WI38 (cell line): ENCODE results near the gene OXER1.

ENCODE experiments used
- H3K4me3 ChIP-seq: 2 replicates; pipeline ENCODE4 v1.5.1; 2011; ENCODE audit warnings: low read depth, mild to moderate bottlenecking, control low read depth, low read length
- CTCF ChIP-seq: IDR thresholded peaks from 2 replicates; pipeline ENCODE4 v1.5.1; 2012; ENCODE audit warnings: low read depth, mild to moderate bottlenecking, control low read depth, low read length

OXER1 gene

DNA sequence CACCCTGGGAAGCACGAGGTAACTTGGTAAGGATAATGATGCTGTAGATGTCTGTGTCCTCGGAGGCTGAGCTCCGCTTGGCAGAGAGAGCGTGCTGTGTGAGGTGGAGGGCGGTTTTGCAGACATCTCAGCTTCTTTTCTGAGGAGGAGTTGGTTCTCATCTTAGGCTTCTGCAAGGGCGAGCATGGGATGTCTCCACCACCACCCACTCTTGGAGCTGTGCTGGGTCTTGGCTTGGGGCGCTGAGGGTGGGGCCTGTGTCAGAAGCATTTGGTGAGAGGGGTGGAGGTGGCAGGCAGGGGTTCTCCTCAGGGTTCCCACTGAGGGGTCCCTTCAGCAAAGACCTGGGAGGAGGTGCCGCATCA, 9.2 kb downstream of the OXER1 start:
- no peak overlapping the region for H3K4me3 ChIP-seq
- TF ChIP-seq CTCF: no peak

DNA sequence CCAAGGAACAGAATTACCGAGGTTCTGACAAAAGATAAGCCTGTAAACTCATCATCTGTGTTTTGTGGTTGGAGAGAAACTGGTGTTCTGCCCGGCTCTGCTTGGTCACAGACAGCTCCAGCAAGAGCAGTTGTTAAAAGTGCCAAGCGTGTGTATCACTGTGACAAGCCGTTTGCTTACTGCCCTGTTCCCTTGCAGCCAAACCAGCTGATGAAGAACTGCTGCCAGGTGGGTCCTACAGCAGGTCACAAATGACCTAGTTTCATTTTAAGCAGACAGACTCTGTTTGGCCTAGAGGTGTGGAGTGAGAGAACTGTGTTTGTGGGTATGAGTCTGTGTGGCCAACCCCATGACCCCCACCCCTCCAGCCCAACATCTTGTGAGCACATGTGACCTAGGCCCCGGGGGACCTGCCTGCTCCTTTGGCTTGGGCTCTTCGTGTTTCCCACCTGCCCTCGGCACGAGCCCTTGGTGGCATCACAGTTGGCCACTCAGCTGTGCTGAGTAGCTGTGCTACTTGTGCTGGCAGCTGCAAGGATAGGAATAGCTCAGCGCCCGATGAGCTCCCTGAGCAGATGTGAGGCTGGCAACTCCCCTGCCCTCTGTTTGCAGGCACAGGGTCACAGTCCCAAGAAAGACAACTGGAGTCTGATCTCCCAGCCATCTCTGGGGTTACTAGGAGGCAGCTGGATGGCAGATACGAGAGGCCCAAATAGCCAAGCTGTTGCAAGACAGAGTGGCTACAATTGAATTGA, 9.7 kb downstream of the OXER1 start:
- no peak overlapping the region for H3K4me3 ChIP-seq
- TF ChIP-seq CTCF: no peak

- TF ChIP-seq CTCF: no peak
- H3K4me3 ChIP-seq: no peak overlapping the region
Measured at GRCh38 chr2:42752816-42753813, 10.8 kb downstream of the OXER1 start.

- TF ChIP-seq CTCF: no peak
- no peak overlapping the region for H3K4me3 ChIP-seq
Measured at GRCh38 chr2:42752314-42752713, 11.6 kb downstream of the OXER1 start.

- TF ChIP-seq CTCF: no peak
- no peak overlapping the region for H3K4me3 ChIP-seq
Measured at GRCh38 chr2:42748840-42749239, 15.1 kb downstream of the OXER1 start.

DNA sequence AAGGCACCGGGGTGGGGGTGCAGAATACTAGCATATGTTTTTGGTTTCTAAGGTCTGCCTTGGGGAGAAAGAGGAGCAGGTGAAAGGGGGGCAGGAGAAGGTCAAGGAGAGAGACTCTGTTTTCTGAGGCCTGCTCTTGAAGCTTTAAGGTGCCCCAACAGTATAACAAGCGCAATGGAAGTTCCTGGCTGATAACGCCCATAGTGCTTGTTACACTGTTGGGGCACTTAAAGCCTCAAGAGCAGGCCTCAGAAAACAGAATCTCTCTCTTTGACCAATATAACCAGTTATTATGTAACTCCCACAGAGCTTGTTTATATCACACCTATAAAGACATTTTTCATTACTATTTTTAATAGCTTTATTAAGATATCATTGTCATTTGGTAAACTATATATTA, 16.5 kb downstream of the OXER1 start:
- H3K4me3 ChIP-seq: no peak overlapping the region
- no peak for TF ChIP-seq CTCF

- TF ChIP-seq CTCF: no peak
- H3K4me3 ChIP-seq: no peak overlapping the region
Measured at GRCh38 chr2:42744545-42745082, 19.3 kb downstream of the OXER1 start.
